ENCODE data around the gene NLGN1.

Gene NLGN1

GRCh38 chr3:173785004-173785403 lies 387.5 kb downstream of the NLGN1 start:
- Histone ChIP-seq H3K9me3 (ENCODE audit: control insufficient read depth, insufficient read depth, low read length) (no peaks in the 10 kb centered on the region), H3K9ac (ENCODE audit: low read depth, low read length) (no peak overlapping the region), H3K27me3 (ENCODE audit: control insufficient read depth, insufficient read depth, low read length) (no peaks in the 10 kb centered on the region), H3K4me1 (ENCODE audit: control insufficient read depth, insufficient read depth, low read length) (no peaks in the 10 kb centered on the region), H3K36me3 (ENCODE audit: control insufficient read depth, insufficient read depth, low read length) (no peaks in the 10 kb centered on the region), H3K4me3 (ENCODE audit: low read depth, low read length) (no peak overlapping the region)

- Histone ChIP-seq H3K4me1 (ENCODE audit: control insufficient read depth, insufficient read depth, low read length) (no peaks in the 10 kb centered on the region), H3K9ac (ENCODE audit: low read depth, low read length) (no peak overlapping the region), H3K27me3 (ENCODE audit: control insufficient read depth, insufficient read depth, low read length) (no peaks in the 10 kb centered on the region), H3K9me3 (ENCODE audit: control insufficient read depth, insufficient read depth, low read length) (no peaks in the 10 kb centered on the region), H3K4me3 (ENCODE audit: low read depth, low read length) (no peak overlapping the region), H3K36me3 (ENCODE audit: control insufficient read depth, insufficient read depth, low read length) (no peaks in the 10 kb centered on the region)
Measured at GRCh38 chr3:173789530-173790162, 392.1 kb downstream of the NLGN1 start.

- Histone ChIP-seq H3K4me3 (ENCODE audit: low read depth, low read length) (no peak overlapping the region), H3K9me3 (ENCODE audit: control insufficient read depth, insufficient read depth, low read length) (no peaks in the 10 kb centered on the region), H3K9ac (ENCODE audit: low read depth, low read length) (no peak overlapping the region), H3K27me3 (ENCODE audit: control insufficient read depth, insufficient read depth, low read length) (no peaks in the 10 kb centered on the region), H3K36me3 (ENCODE audit: control insufficient read depth, insufficient read depth, low read length) (no peaks in the 10 kb centered on the region), H3K4me1 (ENCODE audit: control insufficient read depth, insufficient read depth, low read length) (peaks cover 7% of the 10 kb centered on the region)
Measured at GRCh38 chr3:173793963-173794362, 396.4 kb downstream of the NLGN1 start.

GRCh38 chr3:173796405-173796804 lies 398.9 kb downstream of the NLGN1 start:
- Histone ChIP-seq H3K27me3 (ENCODE audit: control insufficient read depth, insufficient read depth, low read length) (no peaks in the 10 kb centered on the region), H3K9me3 (ENCODE audit: control insufficient read depth, insufficient read depth, low read length) (no peaks in the 10 kb centered on the region), H3K9ac (ENCODE audit: low read depth, low read length) (no peak overlapping the region), H3K4me1 (ENCODE audit: control insufficient read depth, insufficient read depth, low read length) (peaks cover 15% of the 10 kb centered on the region), H3K4me3 (ENCODE audit: low read depth, low read length) (no peak overlapping the region), H3K36me3 (ENCODE audit: control insufficient read depth, insufficient read depth, low read length) (no peaks in the 10 kb centered on the region)

- no peaks in the 10 kb centered on the region for H3K9me3 ChIP-seq (ENCODE audit: control insufficient read depth, insufficient read depth, low read length)
- H3K9ac ChIP-seq (ENCODE audit: low read depth, low read length) = no peak overlapping the region
- no peaks in the 10 kb centered on the region for H3K27me3 ChIP-seq (ENCODE audit: control insufficient read depth, insufficient read depth, low read length)
- no peaks in the 10 kb centered on the region for H3K36me3 ChIP-seq (ENCODE audit: control insufficient read depth, insufficient read depth, low read length)
- no peak overlapping the region for H3K4me3 ChIP-seq (ENCODE audit: low read depth, low read length)
- H3K4me1 ChIP-seq (ENCODE audit: control insufficient read depth, insufficient read depth, low read length) = peaks cover 15% of the 10 kb centered on the region
Measured at GRCh38 chr3:173796890-173797289, 399.3 kb downstream of the NLGN1 start.

- no peaks in the 10 kb centered on the region for H3K27me3 ChIP-seq (ENCODE audit: control insufficient read depth, insufficient read depth, low read length)
- no peaks in the 10 kb centered on the region for H3K9me3 ChIP-seq (ENCODE audit: control insufficient read depth, insufficient read depth, low read length)
- no peak overlapping the region for H3K4me3 ChIP-seq (ENCODE audit: low read depth, low read length)
- H3K36me3 ChIP-seq (ENCODE audit: control insufficient read depth, insufficient read depth, low read length) = no peaks in the 10 kb centered on the region
- H3K9ac ChIP-seq (ENCODE audit: low read depth, low read length) = no peak overlapping the region
- H3K4me1 ChIP-seq (ENCODE audit: control insufficient read depth, insufficient read depth, low read length) = peaks cover 15% of the 10 kb centered on the region
Measured at GRCh38 chr3:173799060-173799816, 401.7 kb downstream of the NLGN1 start.

- Histone ChIP-seq H3K4me1 (ENCODE audit: control insufficient read depth, insufficient read depth, low read length) (peaks cover 15% of the 10 kb centered on the region), H3K9ac (ENCODE audit: low read depth, low read length) (no peak overlapping the region), H3K36me3 (ENCODE audit: control insufficient read depth, insufficient read depth, low read length) (no peaks in the 10 kb centered on the region), H3K9me3 (ENCODE audit: control insufficient read depth, insufficient read depth, low read length) (no peaks in the 10 kb centered on the region), H3K27me3 (ENCODE audit: control insufficient read depth, insufficient read depth, low read length) (no peaks in the 10 kb centered on the region), H3K4me3 (ENCODE audit: low read depth, low read length) (no peak overlapping the region)
Measured at GRCh38 chr3:173800154-173800553, 402.6 kb downstream of the NLGN1 start.

- H3K4me3 ChIP-seq (ENCODE audit: low read depth, low read length) = no peak overlapping the region
- H3K9ac ChIP-seq (ENCODE audit: low read depth, low read length) = no peak overlapping the region
- peaks cover 28% of the 10 kb centered on the region for H3K4me1 ChIP-seq (ENCODE audit: control insufficient read depth, insufficient read depth, low read length)
- no peaks in the 10 kb centered on the region for H3K9me3 ChIP-seq (ENCODE audit: control insufficient read depth, insufficient read depth, low read length)
- no peaks in the 10 kb centered on the region for H3K27me3 ChIP-seq (ENCODE audit: control insufficient read depth, insufficient read depth, low read length)
- no peaks in the 10 kb centered on the region for H3K36me3 ChIP-seq (ENCODE audit: control insufficient read depth, insufficient read depth, low read length)
Measured at GRCh38 chr3:173814809-173815208, 417.3 kb downstream of the NLGN1 start.

GRCh38 chr3:173819368-173819767 lies 421.8 kb downstream of the NLGN1 start:
- no peaks in the 10 kb centered on the region for H3K36me3 ChIP-seq (ENCODE audit: control insufficient read depth, insufficient read depth, low read length)
- H3K9me3 ChIP-seq (ENCODE audit: control insufficient read depth, insufficient read depth, low read length) = no peaks in the 10 kb centered on the region
- no peak overlapping the region for H3K9ac ChIP-seq (ENCODE audit: low read depth, low read length)
- peak overlapping the region; percentile 24 for H3K4me3 ChIP-seq (ENCODE audit: low read depth, low read length)
- H3K4me1 ChIP-seq (ENCODE audit: control insufficient read depth, insufficient read depth, low read length) = peaks cover 28% of the 10 kb centered on the region
- H3K27me3 ChIP-seq (ENCODE audit: control insufficient read depth, insufficient read depth, low read length) = no peaks in the 10 kb centered on the region

GRCh38 chr3:173823911-173824460 lies 426.4 kb downstream of the NLGN1 start:
- no peak overlapping the region for H3K9ac ChIP-seq (ENCODE audit: low read depth, low read length)
- H3K4me3 ChIP-seq (ENCODE audit: low read depth, low read length) = no peak overlapping the region
- peaks cover 8% of the 10 kb centered on the region for H3K4me1 ChIP-seq (ENCODE audit: control insufficient read depth, insufficient read depth, low read length)
- H3K9me3 ChIP-seq (ENCODE audit: control insufficient read depth, insufficient read depth, low read length) = no peaks in the 10 kb centered on the region
- H3K27me3 ChIP-seq (ENCODE audit: control insufficient read depth, insufficient read depth, low read length) = no peaks in the 10 kb centered on the region
- H3K36me3 ChIP-seq (ENCODE audit: control insufficient read depth, insufficient read depth, low read length) = no peaks in the 10 kb centered on the region

GRCh38 chr3:173825730-173826129 lies 428.2 kb downstream of the NLGN1 start:
- Histone ChIP-seq H3K9ac (ENCODE audit: low read depth, low read length) (no peak overlapping the region), H3K4me1 (ENCODE audit: control insufficient read depth, insufficient read depth, low read length) (no peaks in the 10 kb centered on the region), H3K36me3 (ENCODE audit: control insufficient read depth, insufficient read depth, low read length) (no peaks in the 10 kb centered on the region)

GRCh38 chr3:173826416-173826815 lies 428.9 kb downstream of the NLGN1 start:
- Histone ChIP-seq H3K9ac (ENCODE audit: low read depth, low read length) (no peak overlapping the region), H3K4me3 (ENCODE audit: low read depth, low read length) (no peak overlapping the region), H3K36me3 (ENCODE audit: control insufficient read depth, insufficient read depth, low read length) (no peaks in the 10 kb centered on the region), H3K4me1 (ENCODE audit: control insufficient read depth, insufficient read depth, low read length) (no peaks in the 10 kb centered on the region), H3K9me3 (ENCODE audit: control insufficient read depth, insufficient read depth, low read length) (no peaks in the 10 kb centered on the region), H3K27me3 (ENCODE audit: control insufficient read depth, insufficient read depth, low read length) (no peaks in the 10 kb centered on the region)

More at GRCh38 chr3:173825730-173826129, 428.2 kb downstream of the NLGN1 start:
- no peak overlapping the region for H3K4me3 ChIP-seq (ENCODE audit: low read depth, low read length)
- H3K27me3 ChIP-seq (ENCODE audit: control insufficient read depth, insufficient read depth, low read length) = no peaks in the 10 kb centered on the region
- no peaks in the 10 kb centered on the region for H3K9me3 ChIP-seq (ENCODE audit: control insufficient read depth, insufficient read depth, low read length)

Data from iPS-15b (cell line).